ENCODE results near the gene L3MBTL4. TPM values are rescaled to one million over a fixed set of nuclear protein-coding genes. Genes with fewer than 3 reads are reported as not detected.

The L3MBTL4 gene
- total RNA-seq, 2 experiments from 2014 or later, result 0.29 to 0.31 TPM

DNA sequence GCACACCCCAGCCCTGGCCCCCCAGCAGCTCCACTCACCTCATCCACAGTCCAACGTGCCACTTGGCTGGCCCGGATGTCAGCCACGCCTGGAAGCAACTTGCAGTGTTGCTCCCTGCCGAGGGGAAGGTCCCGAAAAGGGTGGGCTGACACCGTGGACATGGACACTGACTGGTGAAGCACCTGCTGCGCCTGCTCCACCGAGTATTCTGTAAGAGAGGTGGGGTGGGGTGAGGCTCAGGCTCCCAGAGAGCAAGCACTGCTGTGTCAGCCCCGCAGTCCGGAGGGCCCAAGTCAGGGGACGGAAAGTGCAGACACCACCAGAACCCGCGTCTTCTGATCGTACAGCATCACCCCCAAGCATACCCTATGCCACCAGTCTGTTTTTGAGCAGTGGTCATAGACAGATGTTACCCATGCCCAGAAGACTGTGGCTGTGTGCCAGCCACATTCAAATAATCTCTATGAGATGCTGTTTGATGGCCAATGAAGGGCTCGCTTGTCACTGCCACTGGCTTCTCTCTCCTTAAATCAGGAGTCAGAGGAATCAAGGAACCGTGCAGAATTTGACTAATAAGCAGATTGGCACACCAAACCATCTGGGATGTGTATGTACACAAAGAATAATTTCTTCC, 445.2 kb downstream of the L3MBTL4 start:
- no peak for DNase-seq
- Mint-ChIP-seq H3K4me3 (no peak overlapping the region), H3K27ac (no peak overlapping the region), H3K9me3 (no peaks in the 10 kb centered on the region), H3K36me3 (no peaks in the 10 kb centered on the region), H3K27me3 (no peaks in the 10 kb centered on the region), H3K4me1 (ENCODE audit: low read depth) (peaks cover 2% of the 10 kb centered on the region)
- intact Hi-C loops (cut with micrococcal nuclease), result no loop called here
- ChIA-PET CTCF (no interaction called here), POLR2A (no interaction called here)

DNA sequence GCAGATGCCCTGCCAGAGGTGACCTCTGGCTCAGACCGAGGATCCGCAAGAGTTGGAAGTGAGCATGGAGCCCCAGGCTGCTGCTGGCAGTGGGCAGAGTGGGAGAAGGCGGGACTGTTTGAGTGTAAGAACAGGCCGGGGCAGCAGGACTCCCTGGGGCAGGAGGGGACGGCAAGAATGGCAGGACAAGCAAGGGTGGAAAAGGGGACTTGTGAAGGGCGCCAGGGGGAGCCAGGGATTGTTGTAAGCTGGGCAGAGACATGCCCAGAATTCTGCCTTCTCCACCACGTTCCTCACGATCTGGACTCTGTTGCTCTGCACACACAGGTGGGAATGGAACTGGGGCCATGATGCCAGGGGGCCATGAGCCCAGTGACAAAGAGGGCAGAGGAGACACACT, 447.0 kb downstream of the L3MBTL4 start:
- Mint-ChIP-seq H3K27me3 (no peaks in the 10 kb centered on the region), H3K36me3 (no peaks in the 10 kb centered on the region), H3K4me3 (no peak overlapping the region), H3K9me3 (no peaks in the 10 kb centered on the region), H3K4me1 (ENCODE audit: low read depth) (peaks cover 4% of the 10 kb centered on the region), H3K27ac (no peak overlapping the region)
- DNase-seq, result no peak
- intact Hi-C loops (cut with micrococcal nuclease), result no loop called here
- CTCF ChIA-PET, result no interaction called here
- POLR2A ChIA-PET, result no interaction called here

DNA sequence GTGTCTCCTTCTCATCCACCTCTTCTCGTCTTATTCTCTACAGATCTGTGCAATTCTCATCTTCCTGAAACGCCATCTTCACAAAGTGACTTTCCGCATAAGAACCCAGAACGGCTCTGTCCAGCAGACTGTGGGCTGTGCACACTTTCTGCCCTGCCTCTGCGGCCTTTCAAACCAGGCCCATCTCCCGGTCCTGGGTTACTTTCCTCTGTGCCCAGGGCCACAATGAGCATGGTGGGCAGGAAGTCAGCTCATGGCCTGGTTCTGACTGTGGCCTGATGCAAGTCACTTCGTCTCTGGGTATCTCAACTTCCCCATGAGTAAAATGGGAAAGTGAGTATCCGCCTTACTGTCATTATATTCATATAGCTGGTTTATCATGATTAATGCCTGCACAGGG, 447.7 kb downstream of the L3MBTL4 start:
- H3K27me3 Mint-ChIP-seq, result no peaks in the 10 kb centered on the region
- CTCF ChIA-PET, result no interaction called here
- POLR2A ChIA-PET, result no interaction called here
- no peak overlapping the region for H3K4me3 Mint-ChIP-seq
- DNase-seq, result no peak
- H3K9me3 Mint-ChIP-seq, result no peaks in the 10 kb centered on the region
- no peak overlapping the region for H3K27ac Mint-ChIP-seq
- no peaks in the 10 kb centered on the region for H3K36me3 Mint-ChIP-seq
- H3K4me1 Mint-ChIP-seq (ENCODE audit: low read depth), result peaks cover 4% of the 10 kb centered on the region
- intact Hi-C loops (cut with micrococcal nuclease), result no loop called here

DNA sequence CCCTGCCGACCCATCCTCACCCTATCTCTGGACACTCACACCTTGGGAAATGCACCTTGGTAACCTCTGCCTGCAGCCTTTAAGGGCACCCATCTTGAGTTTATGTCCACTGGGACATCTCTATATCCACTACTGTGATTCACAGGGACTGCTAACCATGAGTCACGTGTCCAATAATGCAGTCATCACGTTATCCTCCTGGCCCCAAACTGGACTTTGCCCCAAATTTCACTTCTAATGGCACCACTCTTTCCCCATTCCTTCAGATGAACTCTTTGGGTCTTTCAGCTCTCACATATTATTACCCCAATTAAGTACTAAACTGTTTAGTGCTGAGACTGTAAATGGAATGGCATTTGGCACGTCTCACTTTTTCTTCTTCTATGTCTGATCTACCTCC, 448.2 kb downstream of the L3MBTL4 start:
- intact Hi-C loops (cut with micrococcal nuclease), result no loop called here
- Mint-ChIP-seq H3K36me3 (no peaks in the 10 kb centered on the region), H3K9me3 (no peaks in the 10 kb centered on the region), H3K27me3 (no peaks in the 10 kb centered on the region), H3K4me3 (no peak overlapping the region), H3K27ac (no peak overlapping the region), H3K4me1 (ENCODE audit: low read depth) (peaks cover 4% of the 10 kb centered on the region)
- ChIA-PET CTCF (no interaction called here), POLR2A (no interaction called here)
- DNase-seq, result no peak

DNA sequence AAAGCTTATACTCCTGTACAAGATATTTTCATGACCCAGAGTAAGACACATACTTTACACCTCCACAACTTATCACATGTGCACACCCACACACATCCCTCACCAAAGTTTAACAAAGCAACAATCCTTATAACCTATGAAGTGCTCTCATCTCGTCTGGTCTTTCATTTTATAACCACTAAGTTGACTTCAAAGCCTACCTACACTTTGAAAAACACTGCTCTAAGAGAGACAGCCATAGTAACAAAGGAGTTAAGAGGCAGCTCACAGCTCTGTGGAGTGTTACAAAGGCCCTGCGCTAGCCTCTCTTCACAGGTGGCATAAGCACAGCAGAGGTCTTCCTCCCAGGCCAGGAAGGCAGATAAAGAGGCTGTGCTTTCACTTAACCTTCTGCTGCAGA, 449.7 kb downstream of the L3MBTL4 start:
- DNase-seq, result no peak
- H3K27ac Mint-ChIP-seq, result no peak overlapping the region
- POLR2A ChIA-PET, result no interaction called here

DNA sequence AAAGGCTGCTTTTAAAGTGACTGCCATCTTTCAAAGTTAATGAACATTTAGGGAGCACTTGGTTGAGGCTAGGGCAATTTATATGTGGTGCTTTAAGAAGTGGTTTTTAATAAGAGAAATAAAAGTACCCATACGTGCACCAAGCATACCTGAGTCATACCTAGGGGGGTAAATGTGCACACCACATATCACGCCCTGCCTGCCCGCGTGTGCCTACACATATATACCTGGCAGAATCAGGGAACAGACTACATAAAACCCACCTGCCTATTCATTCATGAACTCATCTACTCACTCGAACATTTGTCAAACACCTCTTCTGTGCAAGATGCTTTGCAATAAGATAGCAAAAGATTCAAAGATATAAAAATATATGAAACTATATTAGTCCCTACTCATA, 450.1 kb downstream of the L3MBTL4 start:
- no peak for DNase-seq
- Mint-ChIP-seq H3K9me3 (no peaks in the 10 kb centered on the region), H3K36me3 (no peaks in the 10 kb centered on the region), H3K27me3 (no peaks in the 10 kb centered on the region), H3K27ac (no peak overlapping the region), H3K4me3 (no peak overlapping the region), H3K4me1 (ENCODE audit: low read depth) (peaks cover 4% of the 10 kb centered on the region)
- ChIA-PET CTCF (no interaction called here), POLR2A (no interaction called here)
- intact Hi-C loops (cut with micrococcal nuclease), result no loop called here

More for the DNA sequence above, 449.7 kb downstream of the L3MBTL4 start:
- Mint-ChIP-seq H3K4me1 (ENCODE audit: low read depth) (peaks cover 4% of the 10 kb centered on the region), H3K27me3 (no peaks in the 10 kb centered on the region), H3K36me3 (no peaks in the 10 kb centered on the region), H3K9me3 (no peaks in the 10 kb centered on the region), H3K4me3 (no peak overlapping the region)
- CTCF ChIA-PET, result no interaction called here
- intact Hi-C loops (cut with micrococcal nuclease), result no loop called here

DNA sequence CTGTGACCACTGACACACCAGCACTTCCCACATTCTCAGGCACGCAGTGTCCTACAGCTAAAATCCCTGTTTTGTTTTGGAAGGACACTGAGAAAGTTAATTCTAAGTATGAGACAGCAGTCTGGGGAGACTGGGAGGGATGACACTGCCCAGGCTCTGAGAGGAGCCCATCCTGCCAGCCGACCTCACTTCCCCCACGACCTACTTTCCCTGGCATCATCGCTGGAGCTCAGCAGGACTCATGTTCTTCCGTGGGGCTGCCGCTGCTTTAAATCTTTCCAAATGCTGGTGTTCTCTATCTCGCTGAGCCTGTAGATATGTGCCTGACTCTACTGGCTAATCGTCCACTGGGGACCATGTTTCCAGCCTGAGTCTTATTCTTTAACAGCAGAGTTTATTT, 450.6 kb downstream of the L3MBTL4 start:
- Mint-ChIP-seq H3K27me3 (no peaks in the 10 kb centered on the region), H3K27ac (no peak overlapping the region), H3K4me1 (ENCODE audit: low read depth) (peaks cover 4% of the 10 kb centered on the region), H3K9me3 (no peaks in the 10 kb centered on the region), H3K4me3 (no peak overlapping the region), H3K36me3 (no peaks in the 10 kb centered on the region)
- ChIA-PET POLR2A (no interaction called here), CTCF (no interaction called here)
- intact Hi-C loops (cut with micrococcal nuclease), result no loop called here
- no peak for DNase-seq

DNA sequence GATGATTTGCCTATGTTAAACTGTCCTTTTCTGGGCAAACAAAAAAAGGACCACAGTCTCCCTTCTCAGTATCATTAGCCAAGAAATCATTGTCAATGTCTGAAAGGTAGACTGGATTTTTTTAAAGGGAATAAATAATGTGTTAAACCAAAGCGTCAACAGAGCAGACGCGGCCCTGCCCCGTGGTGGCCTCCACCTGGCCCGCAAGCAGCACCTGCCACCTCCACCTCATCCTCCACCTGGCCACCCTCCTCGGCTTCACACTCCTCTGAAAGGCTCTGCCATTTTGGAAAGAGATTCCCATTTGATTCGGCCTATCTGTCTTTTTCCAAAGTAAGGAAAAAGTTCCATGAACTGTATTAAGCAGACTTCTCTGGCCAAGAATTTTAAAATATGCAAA, 451.4 kb downstream of the L3MBTL4 start:
- Mint-ChIP-seq H3K9me3 (no peaks in the 10 kb centered on the region), H3K27me3 (no peaks in the 10 kb centered on the region), H3K4me1 (ENCODE audit: low read depth) (peaks cover 4% of the 10 kb centered on the region), H3K36me3 (no peaks in the 10 kb centered on the region), H3K4me3 (no peak overlapping the region), H3K27ac (no peak overlapping the region)
- no peak for DNase-seq
- CTCF ChIA-PET, result no interaction called here
- intact Hi-C loops (cut with micrococcal nuclease), result no loop called here
- POLR2A ChIA-PET, result no interaction called here

DNA sequence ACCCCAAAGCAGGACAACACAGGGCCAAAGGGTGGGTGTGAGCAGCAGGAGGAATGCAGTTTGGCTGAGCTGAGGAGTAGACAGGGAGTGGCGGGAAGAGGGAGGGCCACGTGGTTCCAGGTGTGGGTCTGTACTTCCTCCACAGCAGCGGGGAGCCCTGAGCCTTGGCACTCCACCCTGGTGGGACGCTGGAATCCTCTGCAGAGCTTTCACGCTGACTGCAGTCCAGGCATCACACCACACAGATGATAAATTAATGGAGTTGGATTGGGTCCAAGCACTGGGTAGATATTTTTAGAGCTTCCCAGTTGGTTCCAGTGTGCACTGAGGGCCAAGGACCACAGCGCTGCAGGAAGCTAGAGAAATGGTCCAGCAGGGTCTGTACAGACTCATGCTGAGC, 452.3 kb downstream of the L3MBTL4 start:
- ChIA-PET POLR2A (no interaction called here), CTCF (no interaction called here)
- peaks cover 4% of the 10 kb centered on the region for H3K4me1 Mint-ChIP-seq (ENCODE audit: low read depth)
- no peaks in the 10 kb centered on the region for H3K9me3 Mint-ChIP-seq
- H3K27ac Mint-ChIP-seq, result no peak overlapping the region
- no peak for DNase-seq
- H3K27me3 Mint-ChIP-seq, result no peaks in the 10 kb centered on the region
- intact Hi-C loops (cut with micrococcal nuclease), result no loop called here
- H3K36me3 Mint-ChIP-seq, result no peaks in the 10 kb centered on the region
- no peak overlapping the region for H3K4me3 Mint-ChIP-seq

DNA sequence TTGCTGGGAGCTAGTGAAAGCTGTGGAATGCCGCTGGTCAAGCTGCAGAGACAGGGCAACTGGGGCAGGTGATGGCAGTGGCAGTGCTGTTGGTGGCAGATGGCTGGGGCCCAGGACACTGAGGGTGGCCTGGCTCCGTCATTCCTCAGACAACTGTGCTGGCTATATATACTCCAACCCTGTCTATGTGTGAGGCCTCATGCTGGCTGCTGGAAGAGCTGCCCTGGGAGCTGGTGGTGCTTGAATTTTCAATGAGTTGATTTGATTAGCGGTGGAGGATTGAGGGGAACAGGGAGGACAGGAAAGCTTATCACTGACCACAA, 452.9 kb downstream of the L3MBTL4 start:
- intact Hi-C loops (cut with micrococcal nuclease), result no loop called here
- no peak overlapping the region for H3K27ac Mint-ChIP-seq
- POLR2A ChIA-PET, result no interaction called here
- H3K36me3 Mint-ChIP-seq, result no peaks in the 10 kb centered on the region
- H3K4me1 Mint-ChIP-seq (ENCODE audit: low read depth), result peaks cover 4% of the 10 kb centered on the region
- CTCF ChIA-PET, result no interaction called here
- no peak for DNase-seq
- H3K27me3 Mint-ChIP-seq, result no peaks in the 10 kb centered on the region
- no peaks in the 10 kb centered on the region for H3K9me3 Mint-ChIP-seq
- H3K4me3 Mint-ChIP-seq, result no peak overlapping the region

DNA sequence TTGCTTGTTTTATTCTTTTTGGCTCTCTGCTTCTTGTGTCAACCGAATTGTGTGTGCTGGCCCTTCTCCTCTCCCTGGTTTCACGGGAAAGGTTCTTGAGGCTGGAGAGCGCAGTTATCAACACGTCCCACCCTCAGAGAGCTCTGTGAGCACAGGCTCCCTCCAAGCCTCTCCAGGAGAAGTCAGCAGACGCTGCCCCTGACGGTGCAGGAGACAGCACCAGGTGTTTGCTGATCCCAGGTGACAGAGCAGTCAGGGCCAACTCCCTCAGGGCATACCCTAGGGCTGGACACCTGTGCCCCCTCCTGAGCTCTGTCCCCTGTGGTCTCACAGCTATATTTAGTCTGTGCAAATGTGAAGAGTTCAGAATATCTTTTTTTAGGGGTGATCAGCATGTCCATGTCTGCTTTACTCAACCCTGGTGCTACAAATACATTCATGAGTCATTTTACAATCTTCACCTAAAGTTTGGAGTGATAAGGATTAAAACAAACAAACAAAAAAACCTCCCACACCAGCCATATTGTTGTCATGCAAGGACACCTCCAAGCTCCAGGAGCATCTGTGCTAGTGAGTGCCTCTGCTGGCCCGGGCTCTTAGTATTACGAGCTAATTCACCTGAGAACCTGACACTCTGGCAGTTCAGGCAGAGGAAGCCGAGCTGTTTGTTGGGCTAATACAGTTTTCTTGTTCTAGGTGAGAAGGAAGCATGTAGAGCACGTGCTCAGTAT, 453.4 kb downstream of the L3MBTL4 start:
- ChIA-PET POLR2A (no interaction called here), CTCF (no interaction called here)
- Mint-ChIP-seq H3K4me3 (no peak overlapping the region), H3K9me3 (no peaks in the 10 kb centered on the region), H3K36me3 (no peaks in the 10 kb centered on the region), H3K27me3 (no peaks in the 10 kb centered on the region), H3K27ac (no peak overlapping the region), H3K4me1 (ENCODE audit: low read depth) (peaks cover 4% of the 10 kb centered on the region)
- intact Hi-C loops (cut with micrococcal nuclease), result no loop called here
- DNase-seq, result no peak

DNA sequence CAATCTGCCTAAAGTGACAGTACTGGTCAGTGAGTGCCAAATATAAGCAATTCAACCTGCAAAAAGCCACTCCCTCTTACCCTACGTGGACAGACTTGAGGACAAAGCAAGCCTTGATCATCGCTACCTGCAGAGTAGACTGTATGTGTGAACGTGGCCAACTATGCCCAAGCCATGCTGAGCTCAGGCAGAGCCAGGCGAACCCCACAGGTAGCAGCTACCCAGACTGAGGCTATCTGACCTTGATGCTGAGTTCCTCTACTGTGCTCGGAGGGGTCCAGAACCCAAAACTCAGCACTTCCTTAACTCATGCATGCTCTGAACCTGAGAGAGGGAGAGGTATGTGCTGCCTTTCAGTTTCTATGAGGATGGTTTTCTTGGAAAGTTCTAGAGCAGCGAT, 455.9 kb downstream of the L3MBTL4 start:
- intact Hi-C loops (cut with micrococcal nuclease), result no loop called here
- H3K9me3 Mint-ChIP-seq, result no peaks in the 10 kb centered on the region
- DNase-seq, result no peak
- no peaks in the 10 kb centered on the region for H3K4me1 Mint-ChIP-seq (ENCODE audit: low read depth)
- H3K27ac Mint-ChIP-seq, result no peak overlapping the region
- POLR2A ChIA-PET, result no interaction called here
- H3K36me3 Mint-ChIP-seq, result no peaks in the 10 kb centered on the region
- no peaks in the 10 kb centered on the region for H3K27me3 Mint-ChIP-seq
- CTCF ChIA-PET, result no interaction called here
- no peak overlapping the region for H3K4me3 Mint-ChIP-seq

DNA sequence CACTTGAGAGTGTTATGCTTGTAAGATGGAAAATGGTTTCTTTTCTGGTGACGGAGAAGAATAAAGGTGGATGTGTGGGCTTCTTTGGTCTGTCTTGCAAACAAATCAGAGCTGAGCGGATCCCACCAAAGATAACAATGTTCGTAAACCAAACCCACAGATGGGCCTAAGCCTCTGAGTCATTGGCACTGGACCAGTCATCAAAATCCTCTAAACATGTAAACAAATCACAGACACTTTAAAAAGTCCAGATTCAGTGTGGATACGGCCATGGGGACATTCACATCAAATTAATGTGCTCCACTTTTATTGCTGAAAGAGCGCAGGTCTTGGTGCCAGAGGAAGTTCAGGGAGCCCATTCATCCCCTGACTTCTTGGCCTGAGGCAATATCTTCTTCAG, 458.9 kb downstream of the L3MBTL4 start:
- no peaks in the 10 kb centered on the region for H3K4me1 Mint-ChIP-seq (ENCODE audit: low read depth)
- H3K36me3 Mint-ChIP-seq, result no peaks in the 10 kb centered on the region
- CTCF ChIA-PET, result no interaction called here

More for the DNA sequence above, 458.9 kb downstream of the L3MBTL4 start:
- H3K27me3 Mint-ChIP-seq, result no peaks in the 10 kb centered on the region
- H3K4me3 Mint-ChIP-seq, result no peak overlapping the region
- no peak overlapping the region for H3K27ac Mint-ChIP-seq
- POLR2A ChIA-PET, result no interaction called here
- DNase-seq, result no peak
- no peaks in the 10 kb centered on the region for H3K9me3 Mint-ChIP-seq
- intact Hi-C loops (cut with micrococcal nuclease), result no loop called here

All from activated CD4-positive, alpha-beta memory T cell treated with anti-CD3 and anti-CD28 coated beads for 36 hours (primary cell).